ENCODE results near the gene KRT27. TPM values are rescaled to one million over a fixed set of nuclear protein-coding genes. Genes with fewer than 3 reads are reported as not detected.

Gene KRT27
- total and polyA plus RNA-seq, 9 of the 15 experiments (the other 6 are each of a cell fraction or from before 2014, with no cell fraction given), result 0.10 TPM; not detected in 8

- TF ChIP-seq CSDE1 (IDR thresholded peaks at IDR 0.05) (peak in 1 of 2 experiments; percentile 47; a peak in 1 of 4 replicates), U2AF1 (optimal IDR thresholded peaks at IDR 0.05; ENCODE audit: low read depth, low read length) (no peak), RCOR1 (IDR thresholded peaks at IDR 0.05; ENCODE audit: borderline replicate concordance in 1 of 2, low read depth in 2 of 2, low read length in 2 of 2) (0 out of 4 replicates have a peak, but pooled peaks of 1 of the 2 experiments have one; percentile 24), MECOM (CRISPR knock-in tag; IDR thresholded peaks at IDR 0.05) (no peak), ZNF644 (tag; IDR thresholded peaks at IDR 0.05; ENCODE audit: low read depth) (no peak), TRIM24 (IDR thresholded peaks at IDR 0.05) (0 out of 4 replicates have a peak, but pooled peaks of 1 of the 2 experiments have one; percentile 21), ZNF561 (CRISPR knock-in tag; conservative IDR thresholded peaks at IDR 0.05) (no peak), ZNF830 (CRISPR knock-in tag; IDR thresholded peaks at IDR 0.05) (no peak), GATAD2B (IDR thresholded peaks at IDR 0.05; ENCODE audit: borderline replicate concordance) (peak; percentile 31; the same call in 1 of the 2 replicates), DDX20 (tag; IDR thresholded peaks at IDR 0.05; ENCODE audit: low read depth) (no peak), HMG20B (CRISPR knock-in tag; IDR thresholded peaks at IDR 0.05) (no peak), RBM25 (IDR thresholded peaks at IDR 0.05; ENCODE audit: low read depth, low read length, severe bottlenecking) (peak; percentile 72), HDAC2 (IDR thresholded peaks at IDR 0.05) (peak; percentile 77), ZNF347 (CRISPR knock-in tag; IDR thresholded peaks at IDR 0.05; ENCODE audit: low read depth) (no peak), BCLAF1 (IDR thresholded peaks at IDR 0.05; ENCODE audit: borderline replicate concordance in 1 of 2, control insufficient read depth in 1 of 2, low read depth in 2 of 2, low read length in 1 of 2) (no peak), KDM1A (IDR thresholded peaks at IDR 0.05) (peak; percentile 75 to 83)
- TF ChIP-seq, protein P1, sequence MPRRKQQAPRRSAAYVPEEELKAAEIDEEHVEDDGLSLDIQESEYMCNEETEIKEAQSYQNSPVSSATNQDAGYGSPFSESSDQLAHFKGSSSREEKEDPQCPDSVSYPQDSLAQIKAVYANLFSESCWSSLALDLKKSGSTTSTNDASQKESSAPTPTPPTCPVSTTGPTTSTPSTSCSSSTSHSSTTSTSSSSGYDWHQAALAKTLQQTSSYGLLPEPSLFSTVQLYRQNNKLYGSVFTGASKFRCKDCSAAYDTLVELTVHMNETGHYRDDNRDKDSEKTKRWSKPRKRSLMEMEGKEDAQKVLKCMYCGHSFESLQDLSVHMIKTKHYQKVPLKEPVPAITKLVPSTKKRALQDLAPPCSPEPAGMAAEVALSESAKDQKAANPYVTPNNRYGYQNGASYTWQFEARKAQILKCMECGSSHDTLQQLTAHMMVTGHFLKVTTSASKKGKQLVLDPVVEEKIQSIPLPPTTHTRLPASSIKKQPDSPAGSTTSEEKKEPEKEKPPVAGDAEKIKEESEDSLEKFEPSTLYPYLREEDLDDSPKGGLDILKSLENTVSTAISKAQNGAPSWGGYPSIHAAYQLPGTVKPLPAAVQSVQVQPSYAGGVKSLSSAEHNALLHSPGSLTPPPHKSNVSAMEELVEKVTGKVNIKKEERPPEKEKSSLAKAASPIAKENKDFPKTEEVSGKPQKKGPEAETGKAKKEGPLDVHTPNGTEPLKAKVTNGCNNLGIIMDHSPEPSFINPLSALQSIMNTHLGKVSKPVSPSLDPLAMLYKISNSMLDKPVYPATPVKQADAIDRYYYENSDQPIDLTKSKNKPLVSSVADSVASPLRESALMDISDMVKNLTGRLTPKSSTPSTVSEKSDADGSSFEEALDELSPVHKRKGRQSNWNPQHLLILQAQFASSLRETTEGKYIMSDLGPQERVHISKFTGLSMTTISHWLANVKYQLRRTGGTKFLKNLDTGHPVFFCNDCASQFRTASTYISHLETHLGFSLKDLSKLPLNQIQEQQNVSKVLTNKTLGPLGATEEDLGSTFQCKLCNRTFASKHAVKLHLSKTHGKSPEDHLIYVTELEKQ (CRISPR knock-in tag; IDR thresholded peaks at IDR 0.05), result no peak
- TF ChIP-seq, protein P2, sequence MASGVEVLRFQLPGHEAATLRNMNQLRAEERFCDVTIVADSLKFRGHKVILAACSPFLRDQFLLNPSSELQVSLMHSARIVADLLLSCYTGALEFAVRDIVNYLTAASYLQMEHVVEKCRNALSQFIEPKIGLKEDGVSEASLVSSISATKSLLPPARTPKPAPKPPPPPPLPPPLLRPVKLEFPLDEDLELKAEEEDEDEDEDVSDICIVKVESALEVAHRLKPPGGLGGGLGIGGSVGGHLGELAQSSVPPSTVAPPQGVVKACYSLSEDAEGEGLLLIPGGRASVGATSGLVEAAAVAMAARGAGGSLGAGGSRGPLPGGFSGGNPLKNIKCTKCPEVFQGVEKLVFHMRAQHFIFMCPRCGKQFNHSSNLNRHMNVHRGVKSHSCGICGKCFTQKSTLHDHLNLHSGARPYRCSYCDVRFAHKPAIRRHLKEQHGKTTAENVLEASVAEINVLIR (CRISPR knock-in tag; IDR thresholded peaks at IDR 0.05), result no peak
- TF ChIP-seq, protein P3, sequence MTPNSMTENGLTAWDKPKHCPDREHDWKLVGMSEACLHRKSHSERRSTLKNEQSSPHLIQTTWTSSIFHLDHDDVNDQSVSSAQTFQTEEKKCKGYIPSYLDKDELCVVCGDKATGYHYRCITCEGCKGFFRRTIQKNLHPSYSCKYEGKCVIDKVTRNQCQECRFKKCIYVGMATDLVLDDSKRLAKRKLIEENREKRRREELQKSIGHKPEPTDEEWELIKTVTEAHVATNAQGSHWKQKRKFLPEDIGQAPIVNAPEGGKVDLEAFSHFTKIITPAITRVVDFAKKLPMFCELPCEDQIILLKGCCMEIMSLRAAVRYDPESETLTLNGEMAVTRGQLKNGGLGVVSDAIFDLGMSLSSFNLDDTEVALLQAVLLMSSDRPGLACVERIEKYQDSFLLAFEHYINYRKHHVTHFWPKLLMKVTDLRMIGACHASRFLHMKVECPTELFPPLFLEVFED (CRISPR knock-in tag; conservative IDR thresholded peaks at IDR 0.05), result no peak
Measured at GRCh38 chr17:40830085-40830776, 47.9 kb upstream of the KRT27 start (continued).

All from K562 (cell line).